ENCODE data around the gene DOLPP1.
"Not testable (repeated sequence)": the region's sequence is repeated elsewhere in the genome, so short reads cannot be mapped to it uniquely, and the experiment has no call there.

- TF ChIP-seq GABPA (IDR thresholded peaks at IDR 0.05; ENCODE audit: low read depth); POLR2AphosphoS5 (IDR thresholded peaks at IDR 0.05; ENCODE audit: low read depth); REST (IDR thresholded peaks at IDR 0.05; ENCODE audit: insufficient replicate concordance, low read depth); SPI1 (IDR thresholded peaks at IDR 0.05; ENCODE audit: borderline replicate concordance, low read depth): not testable (repeated sequence)
- TF ChIP-seq, protein P1, sequence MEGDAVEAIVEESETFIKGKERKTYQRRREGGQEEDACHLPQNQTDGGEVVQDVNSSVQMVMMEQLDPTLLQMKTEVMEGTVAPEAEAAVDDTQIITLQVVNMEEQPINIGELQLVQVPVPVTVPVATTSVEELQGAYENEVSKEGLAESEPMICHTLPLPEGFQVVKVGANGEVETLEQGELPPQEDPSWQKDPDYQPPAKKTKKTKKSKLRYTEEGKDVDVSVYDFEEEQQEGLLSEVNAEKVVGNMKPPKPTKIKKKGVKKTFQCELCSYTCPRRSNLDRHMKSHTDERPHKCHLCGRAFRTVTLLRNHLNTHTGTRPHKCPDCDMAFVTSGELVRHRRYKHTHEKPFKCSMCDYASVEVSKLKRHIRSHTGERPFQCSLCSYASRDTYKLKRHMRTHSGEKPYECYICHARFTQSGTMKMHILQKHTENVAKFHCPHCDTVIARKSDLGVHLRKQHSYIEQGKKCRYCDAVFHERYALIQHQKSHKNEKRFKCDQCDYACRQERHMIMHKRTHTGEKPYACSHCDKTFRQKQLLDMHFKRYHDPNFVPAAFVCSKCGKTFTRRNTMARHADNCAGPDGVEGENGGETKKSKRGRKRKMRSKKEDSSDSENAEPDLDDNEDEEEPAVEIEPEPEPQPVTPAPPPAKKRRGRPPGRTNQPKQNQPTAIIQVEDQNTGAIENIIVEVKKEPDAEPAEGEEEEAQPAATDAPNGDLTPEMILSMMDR (IDR thresholded peaks at IDR 0.05; ENCODE audit: insufficient read depth, low read length): not testable (repeated sequence)
Measured at GRCh38 chr9:129112526-129112925, 31.6 kb downstream of the DOLPP1 start.
